Activated CD4-positive, alpha-beta T cell treated with anti-CD3 and anti-CD28 coated beads, Interleukin-2, amount 10 ng/mL, durations not matched to agents 24 days and 14 days (primary cell): ENCODE results near the gene ITGA7. TPM values are rescaled to one million over a fixed set of nuclear protein-coding genes. Genes with fewer than 3 reads are reported as not detected.
"Not testable (repeated sequence)": the region's sequence is repeated elsewhere in the genome, so short reads cannot be mapped to it uniquely, and the experiment has no call there.

ENCODE experiments used
- DNase-seq: peaks from one replicate; pipeline ENCODE4 v3.0.0; 2022
- H3K27ac Mint-ChIP-seq: one replicate; pipeline ENCODE4 v1.8.0; 2022; ENCODE audit warnings: mild to moderate bottlenecking, mixed read lengths
- H3K27me3 Mint-ChIP-seq: one replicate; pipeline ENCODE4 v1.8.0; 2022; ENCODE audit warnings: mixed read lengths
- H3K36me3 Mint-ChIP-seq: one replicate; pipeline ENCODE4 v1.8.0; 2022; ENCODE audit warnings: low read depth, mild to moderate bottlenecking, mixed read lengths
- H3K4me1 Mint-ChIP-seq: one replicate; pipeline ENCODE4 v1.8.0; 2021; ENCODE audit warnings: mixed read lengths
- H3K4me3 Mint-ChIP-seq: one replicate; pipeline ENCODE4 v1.8.0; 2022; ENCODE audit warnings: mild to moderate bottlenecking, moderate library complexity, mixed read lengths
- H3K9me3 Mint-ChIP-seq: one replicate; pipeline ENCODE4 v1.8.0; 2021; ENCODE audit warnings: mixed read lengths
- intact Hi-C: fragments of 100-400 bp; cut with micrococcal nuclease; formaldehyde crosslinking; loops from one replicate; pipeline ENCODE4 v1.15.1; 2023
- total RNA-seq: library from RNA; stranded (reverse); gene quantifications from 2 replicates; pipeline ENCODE4 v1.2.3, GENCODE V29; 2022

ITGA7 gene
- total RNA-seq, 1 donor from 2014 or later = 0.65 TPM

- H3K4me1 Mint-ChIP-seq = no peaks in the 10 kb centered on the region
- H3K4me3 Mint-ChIP-seq = no peak overlapping the region
- DNase-seq = no peak
- no peaks in the 10 kb centered on the region for H3K9me3 Mint-ChIP-seq
- intact Hi-C loops = loop anchor here (5.0 kb wide), 1 partner anchor 79 kb away; no protein-coding TSS in a partner anchor
- no peak overlapping the region for H3K27ac Mint-ChIP-seq
- no peaks in the 10 kb centered on the region for H3K36me3 Mint-ChIP-seq
- peaks cover 25% of the 10 kb centered on the region for H3K27me3 Mint-ChIP-seq
These were observed 49.5 kb downstream of the ITGA7 start for GRCh38 chr12:55658212-55658611.

GRCh38 chr12:55657212-55657611 lies 50.5 kb downstream of the ITGA7 start:
- Mint-ChIP-seq H3K9me3 (no peaks in the 10 kb centered on the region), H3K4me3 (no peak overlapping the region), H3K36me3 (no peaks in the 10 kb centered on the region), H3K4me1 (peaks cover 3% of the 10 kb centered on the region), H3K27me3 (peaks cover 21% of the 10 kb centered on the region), H3K27ac (no peak overlapping the region)
- intact Hi-C loops = loop anchor here (2.0 to 5.0 kb wide), 2 partner anchors 38 to 80 kb away; no protein-coding TSS in a partner anchor
- no peak for DNase-seq

- Mint-ChIP-seq H3K4me3 (no peak overlapping the region), H3K36me3 (peaks cover 3% of the 10 kb centered on the region), H3K27ac (no peak overlapping the region), H3K27me3 (peaks cover 17% of the 10 kb centered on the region), H3K9me3 (peaks cover 8% of the 10 kb centered on the region), H3K4me1 (peaks cover 10% of the 10 kb centered on the region)
- no peak for DNase-seq
- intact Hi-C loops = loop anchor here (5.0 kb wide), 1 partner anchor 83 kb away; no protein-coding TSS in a partner anchor
These were observed 53.0 kb downstream of the ITGA7 start for GRCh38 chr12:55654511-55655214.

- intact Hi-C loops = no loop called here
- Mint-ChIP-seq H3K27me3 (peaks cover 11% of the 10 kb centered on the region), H3K9me3 (peaks cover 10% of the 10 kb centered on the region), H3K4me3 (no peak overlapping the region), H3K4me1 (peaks cover 10% of the 10 kb centered on the region), H3K27ac (no peak overlapping the region), H3K36me3 (peaks cover 3% of the 10 kb centered on the region)
- DNase-seq = no peak
These were observed 54.7 kb downstream of the ITGA7 start for GRCh38 chr12:55653031-55653430.

GRCh38 chr12:55652352-55652751 lies 55.4 kb downstream of the ITGA7 start:
- H3K36me3 Mint-ChIP-seq = peaks cover 3% of the 10 kb centered on the region
- peaks cover 10% of the 10 kb centered on the region for H3K9me3 Mint-ChIP-seq
- H3K27me3 Mint-ChIP-seq = peaks cover 6% of the 10 kb centered on the region
- DNase-seq = no peak
- intact Hi-C loops = no loop called here
- no peak overlapping the region for H3K27ac Mint-ChIP-seq
- no peak overlapping the region for H3K4me3 Mint-ChIP-seq
- H3K4me1 Mint-ChIP-seq = peaks cover 10% of the 10 kb centered on the region

GRCh38 chr12:55651299-55651683 lies 56.4 kb downstream of the ITGA7 start:
- H3K27me3 Mint-ChIP-seq = no peaks in the 10 kb centered on the region
- peaks cover 3% of the 10 kb centered on the region for H3K36me3 Mint-ChIP-seq
- intact Hi-C loops = no loop called here
- H3K27ac Mint-ChIP-seq = no peak overlapping the region
- DNase-seq = no peak
- H3K9me3 Mint-ChIP-seq = peaks cover 10% of the 10 kb centered on the region
- H3K4me1 Mint-ChIP-seq = peaks cover 11% of the 10 kb centered on the region
- no peak overlapping the region for H3K4me3 Mint-ChIP-seq

- H3K27me3 Mint-ChIP-seq, H3K4me3 Mint-ChIP-seq, intact Hi-C loops, H3K27ac Mint-ChIP-seq, H3K36me3 Mint-ChIP-seq, DNase-seq: not testable (repeated sequence)
- peaks cover 10% of the 10 kb centered on the region for H3K9me3 Mint-ChIP-seq
- H3K4me1 Mint-ChIP-seq = peaks cover 15% of the 10 kb centered on the region
These were observed 56.9 kb downstream of the ITGA7 start for GRCh38 chr12:55650620-55651298.

GRCh38 chr12:55647027-55647426 lies 60.7 kb downstream of the ITGA7 start:
- Mint-ChIP-seq H3K27ac (peak overlapping the region; percentile 6), H3K36me3 (peaks cover 3% of the 10 kb centered on the region), H3K27me3 (no peaks in the 10 kb centered on the region), H3K4me1 (peaks cover 24% of the 10 kb centered on the region), H3K9me3 (peaks cover 10% of the 10 kb centered on the region), H3K4me3 (no peak overlapping the region)
- intact Hi-C loops = loop anchor here (2.0 kb wide), 1 partner anchor 18 kb away; no protein-coding TSS in a partner anchor
- DNase-seq = no peak

- Mint-ChIP-seq H3K36me3 (no peaks in the 10 kb centered on the region), H3K27me3 (peaks cover 3% of the 10 kb centered on the region)
- intact Hi-C loops = no loop called here
These were observed 63.1 kb downstream of the ITGA7 start for GRCh38 chr12:55644591-55644990.

GRCh38 chr12:55642669-55643068 lies 65.0 kb downstream of the ITGA7 start:
- DNase-seq = peak; percentile 76
- intact Hi-C loops = no loop called here
- H3K4me1 Mint-ChIP-seq = peaks cover 19% of the 10 kb centered on the region

More at GRCh38 chr12:55644591-55644990, 63.1 kb downstream of the ITGA7 start:
- DNase-seq = no peak
- Mint-ChIP-seq H3K27ac (no peak overlapping the region), H3K4me3 (no peak overlapping the region), H3K9me3 (peaks cover 2% of the 10 kb centered on the region), H3K4me1 (peaks cover 19% of the 10 kb centered on the region)

GRCh38 chr12:55642267-55642666 lies 65.4 kb downstream of the ITGA7 start:
- H3K4me1 Mint-ChIP-seq = peaks cover 21% of the 10 kb centered on the region
- DNase-seq = no peak
- H3K27ac Mint-ChIP-seq = no peak overlapping the region
- H3K9me3 Mint-ChIP-seq = no peaks in the 10 kb centered on the region
- intact Hi-C loops = no loop called here
- no peak overlapping the region for H3K4me3 Mint-ChIP-seq
- H3K27me3 Mint-ChIP-seq = peaks cover 4% of the 10 kb centered on the region
- H3K36me3 Mint-ChIP-seq = peaks cover 2% of the 10 kb centered on the region

More at GRCh38 chr12:55642669-55643068, 65.0 kb downstream of the ITGA7 start:
- no peak overlapping the region for H3K4me3 Mint-ChIP-seq
- H3K27me3 Mint-ChIP-seq = peaks cover 4% of the 10 kb centered on the region
- H3K27ac Mint-ChIP-seq = no peak overlapping the region
- no peaks in the 10 kb centered on the region for H3K36me3 Mint-ChIP-seq
- H3K9me3 Mint-ChIP-seq = no peaks in the 10 kb centered on the region

GRCh38 chr12:55641595-55641994 lies 66.1 kb downstream of the ITGA7 start:
- Mint-ChIP-seq H3K27ac (no peak overlapping the region), H3K4me3 (no peak overlapping the region), H3K4me1 (peaks cover 23% of the 10 kb centered on the region), H3K36me3 (peaks cover 3% of the 10 kb centered on the region), H3K9me3 (no peaks in the 10 kb centered on the region), H3K27me3 (peaks cover 4% of the 10 kb centered on the region)
- intact Hi-C loops = no loop called here
- no peak for DNase-seq

GRCh38 chr12:55637467-55637866 lies 70.2 kb downstream of the ITGA7 start:
- Mint-ChIP-seq H3K27ac (peak overlapping the region; percentile 82), H3K36me3 (peaks cover 3% of the 10 kb centered on the region), H3K4me1 (peaks cover 8% of the 10 kb centered on the region), H3K4me3 (peak overlapping the region; percentile 76), H3K9me3 (no peaks in the 10 kb centered on the region), H3K27me3 (peaks cover 8% of the 10 kb centered on the region)
- intact Hi-C loops = no loop called here
- peak; percentile 80 for DNase-seq

GRCh38 chr12:55636853-55637252 lies 70.9 kb downstream of the ITGA7 start, which contains the start of gene OR10P1:
Gene OR10P1 (plus strand): TSS chr12:55636892. CDS start chr12:55636892, 0 bp downstream.
- peaks cover 4% of the 10 kb centered on the region for H3K4me1 Mint-ChIP-seq
- peak within 1 kb of the TSS; percentile 76 for H3K4me3 Mint-ChIP-seq
- peaks cover 3% of the 10 kb centered on the region for H3K36me3 Mint-ChIP-seq
- intact Hi-C loops = no loop called here
- peaks cover 8% of the 10 kb centered on the region for H3K27me3 Mint-ChIP-seq
- H3K9me3 Mint-ChIP-seq = no peaks in the 10 kb centered on the region
- peak within 1 kb of the TSS; percentile 82 for H3K27ac Mint-ChIP-seq
- no peak for DNase-seq
